IMR-90 (cell line): ENCODE measurements around the gene KRT76. TPM values are rescaled to one million over a fixed set of nuclear protein-coding genes. Genes with fewer than 3 reads are reported as not detected.
A peak's percentile ranks its signal among the peaks of the same experiment; 100 is the strongest.

Source experiments
- ATAC-seq: fragments of 200-7000 bp; cut with Tn5 transposase; 2 replicates; pipeline ENCODE4 v1.9.1; 2020; ENCODE audit warnings: low read depth, mild to moderate bottlenecking, moderate library complexity
- BruUV-seq: library from RNA; stranded (reverse); fragments of 400-500 nt; replicated peaks from 2 replicates; lab custom pipeline; 2021; lab: Mats Ljungman, UMichigan
- CTCF ChIA-PET: fragments of 300-600 bp; formaldehyde crosslinking; extraction: SDS; loops from one replicate; lab custom pipeline; 2021; ENCODE audit warnings: antibody characterized with exemption; lab: Yijun Ruan, JAX
- POLR2A ChIA-PET: fragments of 300-600 bp; sonication (Branson Sonifier 250); formaldehyde crosslinking; loops from one replicate; lab custom pipeline; 2022; ENCODE audit warnings: antibody characterized with exemption; ENCODE audit not compliant: unreplicated experiment; lab: Charles Lee
- DNase-seq: peaks from one replicate; pipeline ENCODE4 v3.0.0; 2013
- H2AFZ ChIP-seq: replicated peaks from 2 replicates; pipeline ENCODE3; 2013; ENCODE audit warnings: low read length, mild to moderate bottlenecking; ENCODE audit not compliant: poor library complexity
- H2AK5ac ChIP-seq: 2 replicates; pipeline ENCODE4 v1.6.1; 2013; ENCODE audit warnings: low read depth, low read length, inconsistent platforms
- H2AK9ac ChIP-seq: replicated peaks from 2 replicates; pipeline ENCODE3; 2013; ENCODE audit warnings: mild to moderate bottlenecking, low read depth, low read length, moderate library complexity; ENCODE audit not compliant: poor library complexity
- H2BK120ac ChIP-seq: 2 replicates; pipeline ENCODE4 v1.6.1; 2013; ENCODE audit warnings: low read depth, low read length, inconsistent platforms
- H2BK15ac ChIP-seq: 3 replicates; pipeline ENCODE4 v1.6.1; 2013; ENCODE audit warnings: low read depth, low read length, inconsistent platforms
- H2BK20ac ChIP-seq: 2 replicates; pipeline ENCODE4 v1.6.1; 2013; ENCODE audit warnings: low read depth, mild to moderate bottlenecking, inconsistent platforms, low read length, moderate library complexity
- H2BK5ac ChIP-seq: 2 replicates; pipeline ENCODE4 v1.6.1; 2013; ENCODE audit warnings: mild to moderate bottlenecking, low read depth, low read length, inconsistent platforms; ENCODE audit not compliant: poor library complexity, severe bottlenecking
- H3K14ac ChIP-seq: replicated peaks from 2 replicates; pipeline ENCODE4 v1.6.1; 2013; ENCODE audit warnings: low read depth, low read length, inconsistent platforms
- H3K18ac ChIP-seq: 2 replicates; pipeline ENCODE4 v1.6.1; 2013; ENCODE audit warnings: low read depth, low read length, control low read depth
- H3K23ac ChIP-seq: 2 replicates; pipeline ENCODE4 v1.6.1; 2013; ENCODE audit warnings: low read depth, low read length, inconsistent platforms
- H3K27ac ChIP-seq: 2 replicates; pipeline ENCODE4 v1.5.1; 2013; ENCODE audit warnings: mild to moderate bottlenecking, control low read depth, low read length; ENCODE audit not compliant: insufficient read depth
- H3K27me3 ChIP-seq: 2 replicates; pipeline ENCODE4 v1.6.1; 2013; ENCODE audit warnings: low read length; ENCODE audit not compliant: control insufficient read depth, insufficient read depth
- H3K36me3 ChIP-seq: 2 replicates; pipeline ENCODE4 v1.6.1; 2013; ENCODE audit warnings: low read length, mixed read lengths; ENCODE audit not compliant: control insufficient read depth, insufficient read depth
- H3K4ac ChIP-seq: 2 replicates; pipeline ENCODE4 v1.6.1; 2013; ENCODE audit warnings: low read depth, low read length, inconsistent platforms
- H3K4me1 ChIP-seq: 2 replicates; pipeline ENCODE4 v1.6.1; 2013; ENCODE audit warnings: low read length, mixed read lengths; ENCODE audit not compliant: control insufficient read depth, insufficient read depth
- H3K4me2 ChIP-seq: 2 replicates; pipeline ENCODE4 v1.6.1; 2013; ENCODE audit warnings: low read depth, mild to moderate bottlenecking, control low read depth, low read length, moderate library complexity
- H3K4me3 ChIP-seq: 2 replicates; pipeline ENCODE4 v1.5.1; 2013; ENCODE audit warnings: low read depth, mild to moderate bottlenecking, control low read depth, low read length, moderate library complexity; ENCODE audit not compliant: insufficient read depth
- H3K56ac ChIP-seq: 2 replicates; pipeline ENCODE4 v1.6.1; 2013; ENCODE audit warnings: low read length, inconsistent platforms; ENCODE audit not compliant: insufficient read depth; ENCODE audit errors: extremely low read depth
- H3K79me1 ChIP-seq, 2 experiments: 2 replicates each; pipeline ENCODE4 v1.6.1; 2013; ENCODE audit warnings: low read length in 2 of 2, inconsistent platforms in 1 of 2, low read depth in 1 of 2
- H3K9ac ChIP-seq: 2 replicates; pipeline ENCODE4 v1.6.1; 2013; ENCODE audit warnings: low read depth, low read length, control low read depth
- H3K9me1 ChIP-seq: 2 replicates; pipeline ENCODE4 v1.6.1; 2013; ENCODE audit warnings: low read length, inconsistent platforms; ENCODE audit not compliant: insufficient read depth
- H3K9me3 ChIP-seq: 2 replicates; pipeline ENCODE4 v1.6.1; 2013; ENCODE audit warnings: low read length; ENCODE audit not compliant: control insufficient read depth, insufficient read depth
- H4K20me1 ChIP-seq: 2 replicates; pipeline ENCODE4 v1.6.1; 2013; ENCODE audit warnings: low read length, inconsistent platforms; ENCODE audit not compliant: insufficient read depth
- H4K5ac ChIP-seq: 2 replicates; pipeline ENCODE4 v1.6.1; 2013; ENCODE audit warnings: mild to moderate bottlenecking, low read depth, low read length, control low read depth
- H4K8ac ChIP-seq, 2 experiments: 2 replicates each; pipeline ENCODE4 v1.6.1; 2013; ENCODE audit warnings: low read depth in 2 of 2, low read length in 2 of 2, control low read depth in 1 of 2, inconsistent platforms in 1 of 2
- H4K91ac ChIP-seq: 2 replicates; pipeline ENCODE4 v1.6.1; 2013; ENCODE audit warnings: low read depth, low read length, inconsistent platforms; ENCODE audit not compliant: insufficient read depth
- BHLHE40 ChIP-seq: fragments of 150-350 bp; IDR thresholded peaks from 2 replicates; pipeline ENCODE4 v1.6.1; 2016; ENCODE audit warnings: mild to moderate bottlenecking, low read depth, low read length
- CHD1 ChIP-seq: IDR thresholded peaks from 2 replicates; pipeline ENCODE4 v1.6.1; 2012; ENCODE audit warnings: low read depth, low read length, improper control_type of control experiment
- MAFK ChIP-seq: IDR thresholded peaks from 2 replicates; pipeline ENCODE4 v1.6.1; 2012; ENCODE audit warnings: low read depth, low read length, improper control_type of control experiment
- NFE2L2 ChIP-seq: fragments of 150-350 bp; IDR thresholded peaks from 2 replicates; pipeline ENCODE4 v1.6.1; 2016; ENCODE audit warnings: low read depth, mild to moderate bottlenecking, low read length
- POLR2A ChIP-seq: IDR thresholded peaks from 2 replicates; pipeline ENCODE4 v1.6.1; 2012; ENCODE audit warnings: mild to moderate bottlenecking, low read depth, low read length
- RAD21 ChIP-seq: IDR thresholded peaks from 2 replicates; pipeline ENCODE4 v1.6.1; 2012; ENCODE audit warnings: low read length, improper control_type of control experiment
- RFX5 ChIP-seq: IDR thresholded peaks from 2 replicates; pipeline ENCODE4 v1.8.0; 2012; ENCODE audit warnings: low read depth, mild to moderate bottlenecking, low read length, moderate library complexity
- WGBS, 2 experiments: methylation state at CpG; one replicate each; pipeline versions ENCODE4 v1.1.5 to v1.1.7; 2013; ENCODE audit warnings: missing lambda C conversion rate in 2 of 2; ENCODE audit not compliant: insufficient read length in 1 of 2; ENCODE audit errors: extremely low coverage in 2 of 2; 5-methylcytosine and 5-hydroxymethylcytosine counted together
- dilution Hi-C: fragments of 300-500 bp; cut with HindIII; formaldehyde crosslinking; loops from one replicate; pipeline ENCODE4 v1.14.3; 2018; ENCODE audit warnings: low sequenced_read_pairs; ENCODE audit not compliant: unreplicated experiment
- in situ Hi-C: fragments of 300-500 bp; cut with MboI; formaldehyde crosslinking; loops from 3 replicates; pipeline ENCODE4 v1.14.3; 2019; ENCODE audit warnings: low sequenced_read_pairs, inconsistent platforms, mixed read lengths
- intact Hi-C: fragments of 100-400 bp; cut with micrococcal nuclease; formaldehyde crosslinking; loops from 2 replicates; pipeline ENCODE4 v1.10.0; 2022
- polyA plus RNA-seq, 3 experiments: library from polyadenylated mRNA; depleted of rRNA; stranded (reverse); fragments of >200 nt; gene quantifications; 2 replicates each; pipeline ENCODE4 v1.2.3, GENCODE V29; 2012; ENCODE audit warnings: low replicate concordance in 1 of 3
- total RNA-seq: library from RNA; depleted of rRNA; stranded (reverse); fragments of >200 nt; gene quantifications from 2 replicates; pipeline ENCODE4 v1.2.3, GENCODE V29; 2012
- TF ChIP-seq, protein P1 (sequence below): fragments of 150-350 bp; IDR thresholded peaks from 2 replicates; pipeline ENCODE4 v1.6.1; 2016; ENCODE audit warnings: low read depth, mild to moderate bottlenecking, low read length, moderate library complexity, borderline replicate concordance

Gene KRT76
- total and polyA plus RNA-seq, 2 of the 4 experiments (the other 2 are of a cell fraction): not detected

DNA sequence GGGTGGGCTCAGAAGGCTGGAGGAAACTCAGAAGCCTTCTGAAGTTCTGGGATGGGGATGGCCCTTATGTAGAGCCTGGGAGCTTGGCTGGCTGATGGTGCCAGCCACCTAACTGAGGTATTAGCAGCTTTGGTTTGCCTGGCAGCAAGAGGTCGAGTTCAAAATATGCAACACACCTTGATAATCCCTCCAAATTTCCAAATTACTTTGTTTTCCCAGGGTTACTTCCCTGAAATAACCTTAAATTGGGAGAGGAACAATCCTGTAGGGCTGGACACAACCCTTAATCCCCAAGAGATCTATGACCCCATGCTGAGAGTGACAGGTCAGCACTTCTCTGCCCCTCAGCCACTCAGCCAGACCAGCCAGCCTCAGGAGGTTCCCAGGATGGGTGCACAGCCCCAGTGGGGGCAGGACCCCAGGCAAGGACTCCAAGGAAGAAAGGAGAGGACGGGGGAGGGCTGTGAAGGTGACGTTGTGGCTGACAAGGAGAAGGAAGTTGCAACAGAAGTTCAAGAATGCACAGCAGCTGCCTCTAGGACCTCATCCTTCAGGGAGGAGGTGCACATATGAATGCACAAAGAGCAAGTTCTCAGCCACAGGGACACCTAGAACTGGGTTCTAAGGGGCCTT, 55.2 kb downstream of the KRT76 start:
- Histone ChIP-seq H2BK5ac (no peak overlapping the region), H3K36me3 (no peaks in the 10 kb centered on the region), H3K9me1 (no peaks in the 10 kb centered on the region), H4K20me1 (no peaks in the 10 kb centered on the region), H3K27me3 (peaks cover 6% of the 10 kb centered on the region), H3K4me3 (no peak overlapping the region), H2AFZ (peak overlapping the region; percentile 21), H3K4me2 (no peak overlapping the region), H3K9me3 (no peaks in the 10 kb centered on the region), H2BK15ac (no peak overlapping the region), H3K18ac (no peak overlapping the region), H3K56ac (no peak overlapping the region), H4K91ac (no peak overlapping the region), H3K23ac (no peak overlapping the region), H2BK120ac (no peak overlapping the region), H2BK20ac (no peak overlapping the region), H3K4ac (no peak overlapping the region), H4K8ac (no peak overlapping the region), H2AK9ac (no peak overlapping the region), H3K14ac (no peak overlapping the region), H3K79me1 (no peaks in the 10 kb centered on the region), H4K5ac (no peak overlapping the region), H3K4me1 (no peaks in the 10 kb centered on the region), H3K27ac (no peak overlapping the region), H2AK5ac (no peak overlapping the region), H3K9ac (no peak overlapping the region)
- in situ Hi-C loops: no loop called here
- TF ChIP-seq BHLHE40 (no peak), RFX5 (no peak), RAD21 (no peak), MAFK (no peak), NFE2L2 (no peak), CHD1 (no peak), POLR2A (no peak)
- TF ChIP-seq, protein P1, sequence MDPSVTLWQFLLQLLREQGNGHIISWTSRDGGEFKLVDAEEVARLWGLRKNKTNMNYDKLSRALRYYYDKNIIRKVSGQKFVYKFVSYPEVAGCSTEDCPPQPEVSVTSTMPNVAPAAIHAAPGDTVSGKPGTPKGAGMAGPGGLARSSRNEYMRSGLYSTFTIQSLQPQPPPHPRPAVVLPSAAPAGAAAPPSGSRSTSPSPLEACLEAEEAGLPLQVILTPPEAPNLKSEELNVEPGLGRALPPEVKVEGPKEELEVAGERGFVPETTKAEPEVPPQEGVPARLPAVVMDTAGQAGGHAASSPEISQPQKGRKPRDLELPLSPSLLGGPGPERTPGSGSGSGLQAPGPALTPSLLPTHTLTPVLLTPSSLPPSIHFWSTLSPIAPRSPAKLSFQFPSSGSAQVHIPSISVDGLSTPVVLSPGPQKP: no peak
- ChIA-PET CTCF (no interaction called here), POLR2A (no interaction called here)
- no CpG with 5 or more reads among the region's 3 CpGs for WGBS, 2 experiments
- ATAC-seq (no peak), DNase-seq (no peak)
- intact Hi-C loops: loop anchor here (10.0 kb wide), 1 partner anchor 143 kb away; no protein-coding TSS in a partner anchor
- dilution Hi-C loops: no loop called here
- no TSS peak for BruUV-seq
